Mucosa of stomach (tissue), 1 donor: ENCODE data around the gene FAM20A.

Source experiments
- H3K27me3 ChIP-seq: one replicate; pipeline ENCODE4 v1.7.0; 2013; ENCODE audit warnings: mild to moderate bottlenecking, low read length; ENCODE audit not compliant: control insufficient read depth, insufficient read depth
- H3K36me3 ChIP-seq: one replicate; pipeline ENCODE4 v1.7.0; 2013; ENCODE audit warnings: low read length; ENCODE audit not compliant: control insufficient read depth, insufficient read depth
- H3K4me1 ChIP-seq: one replicate; pipeline ENCODE4 v1.7.0; 2013; ENCODE audit warnings: mild to moderate bottlenecking, low read length; ENCODE audit not compliant: control insufficient read depth, insufficient read depth
- H3K4me3 ChIP-seq: one replicate; pipeline ENCODE4 v1.7.0; 2013; ENCODE audit warnings: low read length
- H3K9ac ChIP-seq: one replicate; pipeline ENCODE4 v1.7.0; 2013; ENCODE audit warnings: mild to moderate bottlenecking, low read length, moderate library complexity
- H3K9me3 ChIP-seq: one replicate; pipeline ENCODE4 v1.7.0; 2013; ENCODE audit warnings: mild to moderate bottlenecking, low read length, moderate library complexity; ENCODE audit not compliant: control insufficient read depth
- donor health status: Pancreatic carcinoma.

FAM20A gene

DNA sequence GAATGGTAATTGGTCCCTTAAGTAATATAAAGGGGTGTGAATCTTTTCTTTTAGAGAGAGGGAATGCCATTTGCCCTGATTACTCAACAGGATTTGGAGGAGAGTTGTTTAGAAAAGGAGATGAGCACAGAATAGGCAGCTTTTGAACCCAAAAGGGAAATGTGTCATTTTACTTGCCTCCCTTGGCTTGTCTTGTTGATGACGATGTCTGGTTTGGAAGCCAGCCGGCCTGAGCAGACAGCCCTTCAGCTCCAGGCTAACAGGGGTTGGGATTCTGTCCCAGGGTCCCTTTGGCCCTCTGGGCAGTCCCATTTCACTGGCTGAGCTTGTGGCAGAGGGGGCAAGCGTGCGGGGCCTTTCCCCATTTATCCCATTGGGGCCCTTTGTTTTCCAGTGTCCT is 111.2 kb downstream of the FAM20A start:
- H3K9ac ChIP-seq = no peak overlapping the region
- H3K4me3 ChIP-seq = no peak overlapping the region
- no peaks in the 10 kb centered on the region for H3K27me3 ChIP-seq
- no peaks in the 10 kb centered on the region for H3K36me3 ChIP-seq
- H3K4me1 ChIP-seq = no peaks in the 10 kb centered on the region
- H3K9me3 ChIP-seq = no peaks in the 10 kb centered on the region
